HepG2 (cell line): ENCODE data around the gene LASP1. TPM values are rescaled to one million over a fixed set of nuclear protein-coding genes. Genes with fewer than 3 reads are reported as not detected.
A peak's percentile ranks its signal among the peaks of the same experiment; 100 is the strongest.

Source experiments
- ATF5 ChIP-seq: sonication (generic); formaldehyde crosslinking; IDR thresholded peaks from 2 replicates; pipeline ENCODE4 v1.4.0; 2020; ENCODE audit warnings: mild to moderate bottlenecking, low read depth, missing genetic modification reagents
- ATM ChIP-seq: fragments of 450-650 bp; IDR thresholded peaks from 2 replicates; pipeline ENCODE4 v1.7.1; 2017; ENCODE audit warnings: mild to moderate bottlenecking, borderline replicate concordance
- CENPT ChIP-seq: sonication (generic); formaldehyde crosslinking; IDR thresholded peaks from 2 replicates; pipeline ENCODE4 v1.8.0; 2022; ENCODE audit warnings: low read depth, mild to moderate bottlenecking, moderate library complexity, missing genetic modification reagents
- EHMT2 ChIP-seq: fragments of 200-600 bp; sonication (generic); IDR thresholded peaks from 2 replicates; pipeline ENCODE4 v1.7.0; 2017; ENCODE audit warnings: antibody characterized with exemption, low read depth, low read length, borderline replicate concordance
- FOXA1 ChIP-seq, 2 experiments: fragments of 450-650 bp in 1 of 2; sonication (generic) in 1 of 2; formaldehyde crosslinking in 1 of 2; IDR thresholded peaks; 2 replicates each; pipeline versions ENCODE4 v1.4.0 to v1.6.1; 2016 to 2020; ENCODE audit warnings: missing genetic modification reagents in 1 of 2
- HOXA7 ChIP-seq: sonication (generic); formaldehyde crosslinking; IDR thresholded peaks from 2 replicates; pipeline ENCODE4 v1.8.1; 2022; ENCODE audit warnings: mild to moderate bottlenecking, missing genetic modification reagents, moderate library complexity
- ISL2 ChIP-seq: sonication (generic); formaldehyde crosslinking; IDR thresholded peaks from 2 replicates; pipeline ENCODE4 v1.5.0; 2020; ENCODE audit warnings: missing genetic modification reagents
- JDP2 ChIP-seq: sonication (generic); formaldehyde crosslinking; IDR thresholded peaks from 2 replicates; pipeline ENCODE4 v1.8.1; 2022; ENCODE audit warnings: missing genetic modification reagents, borderline replicate concordance
- KAT7 ChIP-seq: IDR thresholded peaks from 2 replicates; pipeline ENCODE4 v1.6.1; 2018; ENCODE audit warnings: borderline replicate concordance, missing compliant biosample characterization
- MAF1 ChIP-seq: sonication (generic); formaldehyde crosslinking; IDR thresholded peaks from 2 replicates; pipeline ENCODE4 v1.5.0; 2020; ENCODE audit warnings: missing genetic modification reagents, borderline replicate concordance
- MTA1 ChIP-seq: sonication (generic); formaldehyde crosslinking; IDR thresholded peaks from 2 replicates; pipeline ENCODE4 v1.4.0; 2020; ENCODE audit warnings: missing genetic modification reagents, mild to moderate bottlenecking, borderline replicate concordance
- NFYB ChIP-seq: sonication (generic); formaldehyde crosslinking; IDR thresholded peaks from 2 replicates; pipeline ENCODE4 v1.4.0; 2020; ENCODE audit warnings: missing genetic modification reagents
- PPARG ChIP-seq: conservative IDR thresholded peaks from 2 replicates; pipeline ENCODE4 v1.6.1; 2016; ENCODE audit warnings: missing biosample characterization, missing genetic modification reagents
- TFAP4 ChIP-seq: sonication (generic); IDR thresholded peaks from 2 replicates; pipeline ENCODE4 v1.6.1; 2016; ENCODE audit warnings: low read depth, borderline replicate concordance
- THAP11 ChIP-seq: IDR thresholded peaks from 2 replicates; pipeline ENCODE4 v1.6.1; 2016; ENCODE audit warnings: missing biosample characterization, missing genetic modification reagents
- U2AF2 ChIP-seq: fragments of 200-400 bp; formaldehyde crosslinking; IDR thresholded peaks from 2 replicates; pipeline ENCODE4 v1.6.1; 2017; ENCODE audit warnings: low read depth, mild to moderate bottlenecking, low read length
- ZFX ChIP-seq: sonication (generic); formaldehyde crosslinking; IDR thresholded peaks from 2 replicates; pipeline ENCODE4 v1.4.0; 2020; ENCODE audit warnings: mild to moderate bottlenecking, low read depth, missing genetic modification reagents, moderate library complexity
- ZNF558 ChIP-seq: sonication (generic); formaldehyde crosslinking; IDR thresholded peaks from 2 replicates; pipeline ENCODE4 v1.9.0; 2022; ENCODE audit warnings: mild to moderate bottlenecking, missing genetic modification reagents, borderline replicate concordance
- polyA plus RNA-seq, 8 experiments: library from polyadenylated mRNA; depleted of rRNA in 3 of 8; stranded (reverse) in 7 of 8; unstranded in 1 of 8; fragments of >200 nt; fragmentation: Illumina TruSeq in 4 of 8; extraction: Trizol in 4 of 8; gene quantifications; 2 replicates each; pipeline versions ENCODE4 v1.2.1 to v1.2.3, GENCODE V29; 2011 to 2016; ENCODE audit warnings: low read depth in 4 of 8, missing spikeins in 1 of 8, mixed read lengths in 1 of 8; ENCODE audit not compliant: insufficient read depth in 1 of 8
- total RNA-seq, 5 experiments: library from RNA; depleted of rRNA; stranded (reverse); fragments of >200 nt; fragmentation: Illumina TruSeq; extraction: Trizol; gene quantifications; 2 replicates each; pipeline ENCODE4 v1.2.3, GENCODE V29; 2016; ENCODE audit warnings: low read depth in 1 of 5
- TF ChIP-seq, protein P1 (sequence below): sonication (generic); formaldehyde crosslinking; IDR thresholded peaks from 2 replicates; pipeline ENCODE4 v1.4.0; 2020; ENCODE audit warnings: missing genetic modification reagents, borderline replicate concordance
- TF ChIP-seq, protein P2 (sequence below): sonication (generic); formaldehyde crosslinking; IDR thresholded peaks from 2 replicates; pipeline ENCODE4 v1.8.0; 2022; ENCODE audit warnings: missing genetic modification reagents, mild to moderate bottlenecking, borderline replicate concordance
- TF ChIP-seq, protein P3 (sequence below): sonication (generic); formaldehyde crosslinking; IDR thresholded peaks from 2 replicates; pipeline ENCODE4 v1.4.0; 2020; ENCODE audit warnings: mild to moderate bottlenecking, missing genetic modification reagents

LASP1 gene
- total and polyA plus RNA-seq, 2 of the 13 experiments (the other 11 are each of a cell fraction or from before 2014, with no cell fraction given) = 70.1 to 97.0 TPM

DNA sequence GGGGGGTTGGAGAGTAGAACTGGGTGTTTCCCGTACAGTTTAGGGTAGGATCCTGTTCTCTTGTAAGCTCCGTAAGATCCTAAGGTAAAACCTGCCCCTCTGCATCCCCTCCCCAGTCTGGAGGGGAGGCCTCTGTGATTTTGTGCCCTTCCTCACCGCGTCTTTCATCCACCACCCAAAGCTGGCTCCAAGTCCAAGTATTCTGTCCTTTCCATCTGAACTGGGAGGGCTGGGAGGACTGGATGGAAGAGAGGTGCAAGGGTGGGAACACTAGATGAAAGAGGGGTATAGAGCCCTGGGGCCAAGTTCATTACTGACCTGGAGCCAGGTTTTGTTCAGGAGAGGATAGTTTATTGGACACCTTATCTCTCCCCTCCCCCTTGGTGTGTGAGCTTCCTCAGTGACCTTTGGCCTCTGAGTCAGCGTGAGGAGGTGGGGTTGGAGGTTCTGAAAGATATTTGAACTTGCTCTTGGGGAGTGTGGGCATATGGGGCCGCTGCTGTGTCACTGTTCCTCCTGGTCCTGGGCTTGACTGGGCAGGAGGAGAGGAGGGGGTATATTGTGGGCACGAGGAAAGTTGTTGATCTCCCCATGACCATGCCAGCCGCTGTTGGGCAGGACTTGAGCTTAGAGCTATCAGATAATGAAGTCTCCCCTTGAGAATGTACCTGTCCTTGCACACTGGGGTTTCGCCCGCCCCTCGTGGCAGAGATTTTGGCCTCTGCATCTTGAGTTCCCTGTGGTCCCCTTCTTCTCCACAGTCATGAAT lies 1.6 kb downstream of the LASP1 start (continued):
- TF ChIP-seq ZNF558 (CRISPR knock-in tag) = peak; percentile 92; the same call in 1 of the 2 replicates
- TF ChIP-seq, protein P1, sequence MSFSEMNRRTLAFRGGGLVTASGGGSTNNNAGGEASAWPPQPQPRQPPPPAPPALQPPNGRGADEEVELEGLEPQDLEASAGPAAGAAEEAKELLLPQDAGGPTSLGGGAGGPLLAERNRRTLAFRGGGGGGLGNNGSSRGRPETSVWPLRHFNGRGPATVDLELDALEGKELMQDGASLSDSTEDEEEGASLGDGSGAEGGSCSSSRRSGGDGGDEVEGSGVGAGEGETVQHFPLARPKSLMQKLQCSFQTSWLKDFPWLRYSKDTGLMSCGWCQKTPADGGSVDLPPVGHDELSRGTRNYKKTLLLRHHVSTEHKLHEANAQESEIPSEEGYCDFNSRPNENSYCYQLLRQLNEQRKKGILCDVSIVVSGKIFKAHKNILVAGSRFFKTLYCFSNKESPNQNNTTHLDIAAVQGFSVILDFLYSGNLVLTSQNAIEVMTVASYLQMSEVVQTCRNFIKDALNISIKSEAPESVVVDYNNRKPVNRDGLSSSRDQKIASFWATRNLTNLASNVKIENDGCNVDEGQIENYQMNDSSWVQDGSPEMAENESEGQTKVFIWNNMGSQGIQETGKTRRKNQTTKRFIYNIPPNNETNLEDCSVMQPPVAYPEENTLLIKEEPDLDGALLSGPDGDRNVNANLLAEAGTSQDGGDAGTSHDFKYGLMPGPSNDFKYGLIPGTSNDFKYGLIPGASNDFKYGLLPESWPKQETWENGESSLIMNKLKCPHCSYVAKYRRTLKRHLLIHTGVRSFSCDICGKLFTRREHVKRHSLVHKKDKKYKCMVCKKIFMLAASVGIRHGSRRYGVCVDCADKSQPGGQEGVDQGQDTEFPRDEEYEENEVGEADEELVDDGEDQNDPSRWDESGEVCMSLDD = peak; percentile 77; the same call in 1 of the 2 replicates
- TF ChIP-seq KAT7 = peak; percentile 85; the same call in 1 of the 2 replicates
- TF ChIP-seq MTA1 (CRISPR knock-in tag) = peak; percentile 83
- TF ChIP-seq NFYB = no peak
- TF ChIP-seq ATM = no peak
- TF ChIP-seq ATF5 (CRISPR knock-in tag) = no peak
- TF ChIP-seq, protein P2, sequence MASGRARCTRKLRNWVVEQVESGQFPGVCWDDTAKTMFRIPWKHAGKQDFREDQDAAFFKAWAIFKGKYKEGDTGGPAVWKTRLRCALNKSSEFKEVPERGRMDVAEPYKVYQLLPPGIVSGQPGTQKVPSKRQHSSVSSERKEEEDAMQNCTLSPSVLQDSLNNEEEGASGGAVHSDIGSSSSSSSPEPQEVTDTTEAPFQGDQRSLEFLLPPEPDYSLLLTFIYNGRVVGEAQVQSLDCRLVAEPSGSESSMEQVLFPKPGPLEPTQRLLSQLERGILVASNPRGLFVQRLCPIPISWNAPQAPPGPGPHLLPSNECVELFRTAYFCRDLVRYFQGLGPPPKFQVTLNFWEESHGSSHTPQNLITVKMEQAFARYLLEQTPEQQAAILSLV = no peak
- TF ChIP-seq ISL2 = peak; percentile 82; the same call in 1 of the 2 replicates
- no peak for TF ChIP-seq EHMT2
- TF ChIP-seq HOXA7 (CRISPR knock-in tag) = no peak
- peak; percentile 94 for TF ChIP-seq PPARG (CRISPR knock-in tag)
- TF ChIP-seq JDP2 (CRISPR knock-in tag) = no peak
- no peak for TF ChIP-seq FOXA1 (IDR thresholded peaks at IDR 0.05)
- TF ChIP-seq FOXA1 (CRISPR knock-in tag; IDR thresholded peaks at IDR 0.05) = peak; percentile 55; the same call in 1 of the 2 replicates
- TF ChIP-seq MAF1 = no peak; the same call in 1 of the 2 replicates
- TF ChIP-seq U2AF2 = no peak
- TF ChIP-seq, protein P3, sequence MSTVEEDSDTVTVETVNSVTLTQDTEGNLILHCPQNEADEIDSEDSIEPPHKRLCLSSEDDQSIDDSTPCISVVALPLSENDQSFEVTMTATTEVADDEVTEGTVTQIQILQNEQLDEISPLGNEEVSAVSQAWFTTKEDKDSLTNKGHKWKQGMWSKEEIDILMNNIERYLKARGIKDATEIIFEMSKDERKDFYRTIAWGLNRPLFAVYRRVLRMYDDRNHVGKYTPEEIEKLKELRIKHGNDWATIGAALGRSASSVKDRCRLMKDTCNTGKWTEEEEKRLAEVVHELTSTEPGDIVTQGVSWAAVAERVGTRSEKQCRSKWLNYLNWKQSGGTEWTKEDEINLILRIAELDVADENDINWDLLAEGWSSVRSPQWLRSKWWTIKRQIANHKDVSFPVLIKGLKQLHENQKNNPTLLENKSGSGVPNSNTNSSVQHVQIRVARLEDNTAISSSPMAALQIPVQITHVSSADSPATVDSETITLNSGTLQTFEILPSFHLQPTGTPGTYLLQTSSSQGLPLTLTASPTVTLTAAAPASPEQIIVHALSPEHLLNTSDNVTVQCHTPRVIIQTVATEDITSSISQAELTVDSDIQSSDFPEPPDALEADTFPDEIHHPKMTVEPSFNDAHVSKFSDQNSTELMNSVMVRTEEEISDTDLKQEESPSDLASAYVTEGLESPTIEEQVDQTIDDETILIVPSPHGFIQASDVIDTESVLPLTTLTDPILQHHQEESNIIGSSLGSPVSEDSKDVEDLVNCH = no peak
- TF ChIP-seq THAP11 (CRISPR knock-in tag) = peak; percentile 78
- TF ChIP-seq TFAP4 = peak; percentile 44; the same call in 1 of the 2 replicates
- peak; percentile 8; the same call in 1 of the 2 replicates for TF ChIP-seq ZFX (CRISPR knock-in tag)
- TF ChIP-seq CENPT (CRISPR knock-in tag) = no peak
